GM12872 (cell line): Measurements from ENCODE around the gene ZNF516.

Experiments
- CTCF ChIP-seq: IDR thresholded peaks from 3 replicates; pipeline ENCODE4 v1.5.1; 2011; ENCODE audit warnings: low read depth, mild to moderate bottlenecking, low read length, moderate library complexity; ENCODE audit not compliant: insufficient read depth

ZNF516 gene

GRCh38 chr18:76385681-76385975 is 109.4 kb downstream of the ZNF516 start:
- no peak for TF ChIP-seq CTCF

- no peak for TF ChIP-seq CTCF
These were observed 110.0 kb downstream of the ZNF516 start for GRCh38 chr18:76384861-76385680.

- TF ChIP-seq CTCF: no peak
These were observed 110.8 kb downstream of the ZNF516 start for GRCh38 chr18:76384114-76384790.

GRCh38 chr18:76383636-76384035 is 111.4 kb downstream of the ZNF516 start:
- TF ChIP-seq CTCF: no peak

GRCh38 chr18:76382275-76382674 is 112.8 kb downstream of the ZNF516 start:
- TF ChIP-seq CTCF: no peak

- TF ChIP-seq CTCF: 0 out of 3 replicates have a peak, but pooled peaks have one; percentile 10
These were observed 114.1 kb downstream of the ZNF516 start for GRCh38 chr18:76380791-76381405.

- no peak for TF ChIP-seq CTCF
These were observed 114.8 kb downstream of the ZNF516 start for GRCh38 chr18:76380127-76380729.
